ENCODE data around the gene PFN1.

Gene PFN1

DNA sequence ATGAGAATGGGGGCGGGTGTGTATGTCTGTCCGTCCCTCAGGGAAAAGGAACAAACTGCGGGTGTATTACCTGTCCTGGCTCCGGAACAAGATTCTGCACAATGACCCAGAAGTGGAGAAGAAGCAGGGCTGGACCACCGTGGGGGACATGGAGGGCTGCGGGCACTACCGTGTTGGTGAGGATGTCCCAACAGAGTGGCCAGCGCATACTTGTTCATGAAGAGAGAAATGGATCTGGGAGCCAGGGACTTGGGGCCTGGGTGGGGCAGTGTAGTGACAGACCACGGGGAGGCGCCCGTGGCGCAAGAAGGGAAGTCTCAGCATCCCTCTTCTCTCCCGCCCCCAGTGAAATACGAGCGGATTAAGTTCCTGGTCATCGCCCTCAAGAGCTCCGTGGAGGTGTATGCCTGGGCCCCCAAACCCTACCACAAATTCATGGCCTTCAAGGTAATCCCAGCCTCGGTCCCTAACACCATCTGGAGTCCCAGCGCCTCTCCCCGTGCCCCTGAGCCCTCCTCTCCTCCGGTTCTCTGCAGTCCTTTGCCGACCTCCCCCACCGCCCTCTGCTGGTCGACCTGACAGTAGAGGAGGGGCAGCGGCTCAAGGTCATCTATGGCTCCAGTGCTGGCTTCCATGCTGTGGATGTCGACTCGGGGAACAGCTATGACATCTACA lies 52.5 kb downstream of the PFN1 start:
- DNase-seq: no peak

All from stimulated activated naive CD4-positive, alpha-beta T cell treated with Interleukin-2 at 50 U/mL for 16 hours (primary cell).